GM23248 (cell line): Measurements from ENCODE around the gene CD74.

Experiments
- EZH2 ChIP-seq: fragments of 200-600 bp; sonication (generic); IDR thresholded peaks from 2 replicates; pipeline ENCODE4 v1.6.1; 2018; ENCODE audit warnings: antibody characterized with exemption, mild to moderate bottlenecking; ENCODE audit not compliant: insufficient read depth, poor library complexity, severe bottlenecking
- EZH2phosphoT487 ChIP-seq: fragments of 200-600 bp; sonication (generic); IDR thresholded peaks from 2 replicates; pipeline ENCODE4 v1.6.1; 2018; ENCODE audit warnings: antibody characterized with exemption, moderate library complexity, mild to moderate bottlenecking, low read depth; ENCODE audit not compliant: insufficient read depth

DNA sequence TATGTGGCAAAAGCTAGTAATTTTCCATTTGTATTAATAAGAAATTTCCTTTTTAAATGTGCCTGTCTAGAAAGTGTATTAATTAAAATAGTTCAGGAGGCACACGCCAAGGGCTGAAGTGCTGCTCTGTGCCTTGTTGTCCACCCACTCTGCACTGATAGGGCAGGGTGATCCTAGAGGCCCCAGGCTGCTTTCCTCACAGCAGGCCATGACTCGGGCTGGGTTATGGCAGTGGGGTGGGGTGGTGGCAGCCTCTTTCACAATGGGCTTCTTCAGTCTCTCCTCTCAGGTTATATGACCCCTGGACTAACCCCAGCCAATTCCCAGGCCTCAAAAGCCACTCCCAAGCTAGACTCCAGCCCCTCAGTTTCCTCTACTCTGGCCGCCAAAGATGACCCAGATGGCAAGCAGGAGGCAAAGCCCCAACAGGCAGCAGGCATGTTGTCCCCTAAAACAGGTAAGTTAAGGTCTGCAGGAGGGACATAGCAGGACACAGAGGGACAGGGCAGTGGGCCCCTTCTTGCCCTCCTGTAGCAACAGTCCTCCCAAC is 19.5 kb downstream of the CD74 start:
- no peak for TF ChIP-seq EZH2
- no peak for TF ChIP-seq EZH2phosphoT487
